C4-2B (cell line): ENCODE results near the gene SHISAL1.

ENCODE experiments used
- H3K27ac ChIP-seq: fragments of 450-650 bp; 2 replicates; pipeline ENCODE4 v1.5.1; 2017
- CTCF ChIP-seq: fragments of 450-650 bp; conservative IDR thresholded peaks from 2 replicates; pipeline ENCODE4 v1.5.1; 2017; ENCODE audit warnings: mild to moderate bottlenecking
- ZFX ChIP-seq: fragments of 450-650 bp; IDR thresholded peaks from 2 replicates; pipeline ENCODE4 v1.6.1; 2017

SHISAL1 gene

DNA sequence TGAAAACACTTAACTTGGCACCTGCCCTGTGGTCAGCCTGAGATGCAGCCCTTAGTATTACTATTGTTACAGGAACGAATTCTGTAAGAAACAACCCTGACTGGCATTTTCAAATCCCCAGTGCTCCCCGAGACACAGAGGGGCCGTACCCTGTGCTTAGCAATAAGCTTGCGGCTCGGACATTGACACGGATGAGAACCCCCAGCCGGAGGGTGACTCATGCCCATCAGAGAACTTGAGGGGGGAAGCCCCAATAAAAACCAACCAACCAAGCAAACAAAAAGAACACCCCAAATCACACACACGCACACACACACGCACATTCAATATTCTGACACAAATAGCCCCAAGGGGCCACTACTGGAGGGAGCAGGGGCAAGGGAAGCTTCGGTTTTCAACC, 63.8 kb downstream of the SHISAL1 start:
- no peak overlapping the region for H3K27ac ChIP-seq
- TF ChIP-seq ZFX (no peak), CTCF (no peak)

DNA sequence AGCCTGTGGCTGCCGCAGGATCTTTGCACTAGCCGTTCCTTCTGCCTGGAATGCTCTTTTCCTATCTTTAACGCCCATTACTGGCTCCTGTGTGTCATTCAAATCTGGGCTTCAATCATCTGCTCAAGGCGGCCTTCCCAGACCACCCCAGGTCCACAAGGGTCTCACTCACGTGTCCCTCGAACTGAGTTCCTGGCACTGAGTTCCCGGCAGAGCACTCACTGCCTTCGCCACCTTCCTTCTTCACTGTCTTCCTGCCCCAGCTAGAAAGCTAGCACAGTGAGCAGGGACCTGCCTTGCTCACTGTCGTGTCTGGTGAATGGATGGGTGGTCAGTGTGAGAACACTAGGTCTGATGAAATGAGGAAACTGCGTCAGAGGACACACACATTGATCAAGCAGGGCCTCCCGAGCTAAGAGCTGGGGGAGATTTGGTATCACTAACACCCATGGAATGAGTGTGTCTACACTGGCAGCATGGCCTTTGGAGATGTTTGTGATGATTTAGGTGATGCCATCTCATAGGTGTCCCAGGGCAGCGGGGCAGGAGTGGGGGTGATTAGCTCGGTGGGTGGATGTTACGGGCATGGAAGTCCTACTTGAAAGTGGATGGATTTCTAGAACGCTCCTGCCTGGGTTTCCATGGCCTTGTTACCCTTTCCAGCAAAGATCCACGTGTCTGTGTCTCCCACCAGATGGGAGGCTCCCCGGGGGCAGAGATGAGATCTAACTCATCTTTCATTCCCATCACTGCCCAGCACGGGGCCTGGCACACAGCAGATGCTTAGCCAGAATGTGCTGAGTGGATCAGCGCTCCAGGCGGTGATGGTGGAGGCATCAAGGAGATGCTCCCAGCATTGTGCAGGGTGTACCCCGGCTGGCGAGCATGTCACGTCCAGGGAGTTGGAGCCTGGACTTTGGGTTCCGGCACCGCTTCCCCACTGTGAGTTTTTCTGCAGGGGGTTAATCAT, 64.5 kb downstream of the SHISAL1 start:
- no peak overlapping the region for H3K27ac ChIP-seq
- no peak for TF ChIP-seq ZFX
- no peak for TF ChIP-seq CTCF

- TF ChIP-seq ZFX (no peak), CTCF (no peak)
- no peak overlapping the region for H3K27ac ChIP-seq
Measured at GRCh38 chr22:44247346-44247745, 65.4 kb downstream of the SHISAL1 start.

DNA sequence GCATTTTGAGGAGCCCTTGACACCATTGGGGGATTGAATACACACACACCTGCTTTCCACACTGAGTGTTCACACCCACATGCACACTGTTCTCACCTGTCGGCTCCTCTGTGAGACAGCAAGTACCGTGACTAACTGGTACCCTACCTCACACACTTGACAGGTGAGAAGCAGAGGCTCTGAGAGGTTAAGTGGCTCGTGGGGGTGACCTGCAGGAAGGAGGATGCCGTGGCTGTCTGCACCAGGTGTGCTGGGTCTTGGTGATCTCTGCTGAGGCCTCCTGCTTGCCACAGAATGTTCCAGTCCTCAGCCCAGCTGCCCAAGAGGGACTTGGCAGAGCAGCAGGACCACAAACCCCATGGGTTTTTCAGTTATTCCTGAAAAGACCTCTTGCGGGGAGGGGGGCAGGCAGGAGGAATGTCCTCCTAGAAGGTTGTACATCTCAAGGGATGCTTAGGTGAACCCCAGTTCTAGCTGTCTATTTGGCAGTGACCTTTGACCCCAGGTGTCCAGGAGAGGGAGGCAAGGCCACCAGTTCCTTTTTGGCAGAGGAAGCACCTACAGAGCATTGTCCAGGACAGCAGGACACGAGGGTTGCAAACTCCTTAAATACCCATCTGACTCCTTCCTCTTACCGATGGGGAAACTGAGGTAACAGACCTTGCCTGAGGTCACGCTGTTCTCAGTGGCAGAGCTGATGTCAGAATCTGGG, 66.0 kb downstream of the SHISAL1 start:
- H3K27ac ChIP-seq: no peak overlapping the region
- TF ChIP-seq CTCF (no peak), ZFX (no peak)

- no peak overlapping the region for H3K27ac ChIP-seq
- TF ChIP-seq CTCF: no peak
- TF ChIP-seq ZFX: no peak
Measured at GRCh38 chr22:44245867-44246266, 66.9 kb downstream of the SHISAL1 start.

DNA sequence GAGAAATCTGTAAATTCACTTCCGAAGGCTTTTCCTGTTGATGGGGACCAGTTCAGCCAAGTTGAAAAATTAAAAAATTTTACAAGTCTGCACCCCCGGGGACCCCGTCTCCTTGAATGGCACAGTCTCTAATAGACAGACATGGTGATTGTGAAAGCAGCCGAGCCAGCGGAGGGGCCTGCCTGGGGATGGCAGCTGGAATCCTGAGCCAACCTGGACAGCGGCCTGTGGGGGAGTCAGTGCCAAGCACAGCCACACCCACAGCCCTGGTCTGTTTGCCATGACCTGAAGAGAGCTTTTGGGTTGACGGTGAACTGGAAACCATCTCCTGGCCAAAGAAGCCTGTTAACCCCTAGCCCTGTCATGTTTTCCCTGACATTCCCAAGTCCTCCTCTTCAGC, 67.3 kb downstream of the SHISAL1 start:
- TF ChIP-seq CTCF: no peak
- no peak for TF ChIP-seq ZFX

DNA sequence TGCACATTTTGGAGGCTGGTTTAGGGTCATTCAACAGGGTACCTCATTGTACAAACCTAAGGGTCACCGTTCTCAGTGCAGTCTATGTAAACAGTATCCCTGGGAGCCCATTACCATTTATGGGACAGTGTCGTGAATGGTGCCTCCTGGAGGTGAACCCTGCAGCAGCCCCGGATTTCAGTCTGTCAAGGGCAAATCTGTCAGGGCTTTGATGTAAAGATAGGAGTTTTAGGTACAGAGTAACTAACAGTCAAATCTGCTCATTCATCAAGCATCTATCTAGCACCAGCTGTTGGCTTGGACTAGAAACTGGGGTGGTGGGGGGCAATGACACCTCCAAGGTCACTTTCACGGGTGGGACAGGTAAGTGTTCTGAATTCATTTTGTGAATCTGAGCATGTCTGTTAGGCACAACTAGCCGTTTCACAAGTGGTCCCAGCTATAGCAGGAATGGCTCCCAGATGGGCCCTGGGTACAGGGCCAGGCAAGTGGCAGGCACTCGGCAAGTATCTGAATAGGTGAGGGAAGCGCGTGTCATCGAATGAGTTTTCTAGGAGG, 68.4 kb downstream of the SHISAL1 start:
- TF ChIP-seq ZFX: no peak
- no peak for TF ChIP-seq CTCF
- H3K27ac ChIP-seq: no peak overlapping the region

More for the DNA sequence above, 67.3 kb downstream of the SHISAL1 start:
- H3K27ac ChIP-seq: no peak overlapping the region
